Ishikawa (cell line): Measurements from ENCODE around the gene ADCY1.

Source experiments
- CEBPB ChIP-seq: IDR thresholded peaks from 2 replicates; pipeline ENCODE4 v1.6.1; 2012
- CREB1 ChIP-seq: IDR thresholded peaks from 2 replicates; pipeline ENCODE4 v1.6.1; 2012; ENCODE audit warnings: low read depth
- EGR1 ChIP-seq: IDR thresholded peaks from 2 replicates; pipeline ENCODE4 v1.6.1; 2012
- EP300 ChIP-seq: IDR thresholded peaks from 2 replicates; pipeline ENCODE4 v1.6.1; 2012; ENCODE audit warnings: borderline replicate concordance
- FOXM1 ChIP-seq: IDR thresholded peaks from 2 replicates; pipeline ENCODE4 v1.6.1; 2012; ENCODE audit warnings: low read depth, borderline replicate concordance
- NFIC ChIP-seq: IDR thresholded peaks from 2 replicates; pipeline ENCODE4 v1.6.1; 2012
- RAD21 ChIP-seq: IDR thresholded peaks from 2 replicates; pipeline ENCODE4 v1.6.1; 2012; ENCODE audit warnings: low read depth
- TAF1 ChIP-seq: IDR thresholded peaks from 2 replicates; pipeline ENCODE4 v1.6.1; 2012; ENCODE audit warnings: low read depth, mild to moderate bottlenecking
- TCF12 ChIP-seq: IDR thresholded peaks from 2 replicates; pipeline ENCODE4 v1.6.1; 2012; ENCODE audit warnings: low read depth
- TEAD4 ChIP-seq: IDR thresholded peaks from 2 replicates; pipeline ENCODE4 v1.6.1; 2012
- YY1 ChIP-seq: IDR thresholded peaks from 2 replicates; pipeline ENCODE4 v1.6.1; 2012; ENCODE audit warnings: low read depth
- ZBTB7A ChIP-seq: IDR thresholded peaks from 2 replicates; pipeline ENCODE4 v1.6.1; 2012; ENCODE audit warnings: low read depth
- TF ChIP-seq, protein P1 (sequence below): IDR thresholded peaks from 2 replicates; pipeline ENCODE4 v1.6.1; 2012
- TF ChIP-seq, protein P2 (sequence below): IDR thresholded peaks from 2 replicates; pipeline ENCODE4 v1.6.1; 2012; ENCODE audit warnings: low read depth, mild to moderate bottlenecking
- TF ChIP-seq, protein P3 (sequence below): IDR thresholded peaks from 2 replicates; pipeline ENCODE4 v1.6.1; 2012

The ADCY1 gene

DNA sequence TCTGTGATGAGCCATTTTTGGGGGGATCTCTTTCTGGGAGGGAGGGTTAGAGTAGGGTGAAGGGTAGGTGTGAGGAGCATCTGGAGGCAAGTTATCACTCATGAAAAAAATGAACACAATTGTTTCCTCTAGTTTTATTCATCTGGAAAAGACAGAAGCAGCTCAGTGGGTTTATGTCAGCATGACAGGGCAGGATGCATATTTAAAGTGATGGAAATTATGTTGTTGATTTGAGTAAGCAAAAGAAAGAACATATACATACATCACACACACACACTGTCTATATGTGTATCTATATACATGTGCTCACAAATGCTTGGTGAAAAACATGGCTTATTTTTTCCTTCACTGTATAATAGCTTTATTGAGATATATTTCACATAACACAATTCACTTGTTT is 114.2 kb downstream of the ADCY1 start:
- TF ChIP-seq CREB1: no peak
- TF ChIP-seq, protein P1, sequence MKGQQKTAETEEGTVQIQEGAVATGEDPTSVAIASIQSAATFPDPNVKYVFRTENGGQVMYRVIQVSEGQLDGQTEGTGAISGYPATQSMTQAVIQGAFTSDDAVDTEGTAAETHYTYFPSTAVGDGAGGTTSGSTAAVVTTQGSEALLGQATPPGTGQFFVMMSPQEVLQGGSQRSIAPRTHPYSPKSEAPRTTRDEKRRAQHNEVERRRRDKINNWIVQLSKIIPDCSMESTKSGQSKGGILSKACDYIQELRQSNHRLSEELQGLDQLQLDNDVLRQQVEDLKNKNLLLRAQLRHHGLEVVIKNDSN: no peak
- TF ChIP-seq RAD21: no peak
- TF ChIP-seq EP300: no peak
- TF ChIP-seq TEAD4: no peak
- TF ChIP-seq, protein P2, sequence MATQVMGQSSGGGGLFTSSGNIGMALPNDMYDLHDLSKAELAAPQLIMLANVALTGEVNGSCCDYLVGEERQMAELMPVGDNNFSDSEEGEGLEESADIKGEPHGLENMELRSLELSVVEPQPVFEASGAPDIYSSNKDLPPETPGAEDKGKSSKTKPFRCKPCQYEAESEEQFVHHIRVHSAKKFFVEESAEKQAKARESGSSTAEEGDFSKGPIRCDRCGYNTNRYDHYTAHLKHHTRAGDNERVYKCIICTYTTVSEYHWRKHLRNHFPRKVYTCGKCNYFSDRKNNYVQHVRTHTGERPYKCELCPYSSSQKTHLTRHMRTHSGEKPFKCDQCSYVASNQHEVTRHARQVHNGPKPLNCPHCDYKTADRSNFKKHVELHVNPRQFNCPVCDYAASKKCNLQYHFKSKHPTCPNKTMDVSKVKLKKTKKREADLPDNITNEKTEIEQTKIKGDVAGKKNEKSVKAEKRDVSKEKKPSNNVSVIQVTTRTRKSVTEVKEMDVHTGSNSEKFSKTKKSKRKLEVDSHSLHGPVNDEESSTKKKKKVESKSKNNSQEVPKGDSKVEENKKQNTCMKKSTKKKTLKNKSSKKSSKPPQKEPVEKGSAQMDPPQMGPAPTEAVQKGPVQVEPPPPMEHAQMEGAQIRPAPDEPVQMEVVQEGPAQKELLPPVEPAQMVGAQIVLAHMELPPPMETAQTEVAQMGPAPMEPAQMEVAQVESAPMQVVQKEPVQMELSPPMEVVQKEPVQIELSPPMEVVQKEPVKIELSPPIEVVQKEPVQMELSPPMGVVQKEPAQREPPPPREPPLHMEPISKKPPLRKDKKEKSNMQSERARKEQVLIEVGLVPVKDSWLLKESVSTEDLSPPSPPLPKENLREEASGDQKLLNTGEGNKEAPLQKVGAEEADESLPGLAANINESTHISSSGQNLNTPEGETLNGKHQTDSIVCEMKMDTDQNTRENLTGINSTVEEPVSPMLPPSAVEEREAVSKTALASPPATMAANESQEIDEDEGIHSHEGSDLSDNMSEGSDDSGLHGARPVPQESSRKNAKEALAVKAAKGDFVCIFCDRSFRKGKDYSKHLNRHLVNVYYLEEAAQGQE: no peak
- TF ChIP-seq, protein P3, sequence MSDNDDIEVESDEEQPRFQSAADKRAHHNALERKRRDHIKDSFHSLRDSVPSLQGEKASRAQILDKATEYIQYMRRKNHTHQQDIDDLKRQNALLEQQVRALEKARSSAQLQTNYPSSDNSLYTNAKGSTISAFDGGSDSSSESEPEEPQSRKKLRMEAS: no peak
- TF ChIP-seq ZBTB7A: no peak
- TF ChIP-seq NFIC: no peak

DNA sequence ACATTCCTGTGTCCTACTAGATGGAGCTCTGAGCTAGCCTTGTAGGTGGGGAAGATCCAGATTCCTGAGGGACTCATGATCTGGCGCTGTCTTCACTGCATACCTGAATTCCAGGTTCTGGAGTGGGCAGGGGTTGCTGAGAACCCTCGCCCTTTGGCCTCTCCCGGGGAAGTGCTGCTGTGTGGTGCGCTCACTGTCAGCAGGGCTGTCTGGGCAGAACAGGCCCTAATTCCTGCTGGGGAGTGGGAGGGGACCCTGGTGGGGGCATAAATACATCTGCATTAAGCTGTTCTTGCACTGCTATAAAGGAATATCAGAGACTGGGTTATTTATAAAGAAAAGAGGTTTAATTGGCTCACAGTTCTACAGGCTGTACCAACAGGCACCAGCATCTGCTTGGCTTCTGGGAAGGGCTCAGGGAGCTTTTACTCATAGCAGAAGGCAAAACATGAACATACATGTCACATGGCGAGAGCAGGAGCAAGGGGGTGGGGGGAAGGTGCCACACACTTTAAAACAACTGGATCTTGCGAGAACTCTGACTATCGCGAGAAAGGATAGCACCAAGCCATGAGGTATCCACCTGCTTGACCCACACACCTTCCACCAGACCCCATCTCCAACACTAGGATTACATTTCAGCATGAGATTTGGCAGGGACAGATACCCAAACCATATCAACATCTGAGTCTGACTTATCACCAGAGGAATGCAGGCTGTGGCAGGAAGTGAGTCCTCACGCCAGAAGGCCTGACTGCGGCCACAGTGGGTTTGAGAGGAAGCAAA is 115.0 kb downstream of the ADCY1 start:
- TF ChIP-seq, protein P2: no peak
- no peak for TF ChIP-seq CREB1
- no peak for TF ChIP-seq RAD21
- TF ChIP-seq, protein P3: no peak
- TF ChIP-seq TCF12: no peak
- no peak for TF ChIP-seq ZBTB7A

DNA sequence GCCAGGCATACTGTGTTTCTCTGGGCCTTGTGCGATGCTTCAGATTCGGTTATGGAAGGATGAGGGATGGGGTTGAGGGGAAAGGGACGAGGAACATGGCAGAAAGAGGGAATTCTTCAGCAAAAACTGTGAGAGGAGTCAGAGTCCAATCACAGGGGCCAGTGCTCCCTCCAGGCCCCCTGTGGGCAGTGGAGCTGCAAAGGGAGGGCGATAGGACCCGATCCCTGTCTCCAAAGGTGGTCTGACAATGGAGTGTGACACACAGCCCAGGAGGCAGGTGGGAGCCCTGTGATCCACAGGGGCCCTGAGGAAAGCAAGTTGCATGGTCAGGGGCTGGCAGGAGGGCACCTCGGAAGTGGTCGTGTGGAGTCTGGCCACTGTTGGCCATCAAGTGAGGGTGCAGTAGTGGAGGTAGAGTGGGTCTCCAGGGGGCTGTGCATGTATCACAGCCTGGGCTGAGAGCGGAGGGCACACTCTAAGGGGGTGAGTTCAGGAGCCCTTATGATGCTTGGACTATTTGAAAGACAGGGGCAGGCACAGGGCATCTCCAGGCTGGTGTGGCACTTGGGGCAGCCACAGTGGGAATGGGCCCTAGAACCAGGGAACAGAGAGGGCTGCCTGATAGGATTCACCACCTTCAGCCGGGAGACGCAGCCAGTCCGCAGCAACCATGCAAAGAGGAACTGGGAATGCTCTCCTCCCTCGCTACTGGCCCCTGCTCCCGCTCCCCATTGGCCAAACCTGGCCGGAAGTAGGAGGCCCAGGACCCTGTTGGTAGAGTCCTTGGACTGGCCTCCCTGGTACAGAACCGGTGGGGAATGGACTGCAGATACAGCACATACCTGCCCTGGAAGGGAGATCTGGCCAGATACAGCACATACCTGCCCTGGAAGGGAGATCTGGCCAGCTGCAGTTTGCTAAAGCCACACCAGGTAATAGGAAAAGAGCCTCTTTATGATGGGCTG is 115.9 kb downstream of the ADCY1 start:
- TF ChIP-seq EGR1: no peak
- no peak for TF ChIP-seq RAD21
- no peak for TF ChIP-seq ZBTB7A
- TF ChIP-seq EP300: no peak
- TF ChIP-seq, protein P1: no peak
- no peak for TF ChIP-seq TEAD4

DNA sequence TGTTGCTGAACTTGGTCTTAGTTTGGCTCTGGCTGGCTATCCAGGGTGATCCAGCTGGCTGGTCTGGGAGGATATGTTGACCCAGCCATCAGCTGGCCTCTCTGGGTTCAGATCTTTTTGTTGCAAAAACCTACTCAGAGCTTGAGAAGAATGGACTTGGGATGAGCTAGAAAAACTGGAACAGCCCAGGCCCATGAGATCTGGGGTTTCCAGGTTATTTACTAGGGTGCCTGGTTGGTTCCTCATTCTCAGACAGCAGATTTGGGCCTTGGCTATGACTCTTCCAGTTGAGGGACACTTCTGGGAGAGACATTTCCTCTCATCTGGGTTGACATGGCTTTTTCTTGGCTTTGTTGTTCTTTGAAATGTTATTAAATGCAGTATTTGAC is 116.6 kb downstream of the ADCY1 start:
- TF ChIP-seq, protein P1: no peak
- TF ChIP-seq YY1 (no peak), EP300 (no peak), CREB1 (no peak), ZBTB7A (no peak), EGR1 (no peak), FOXM1 (no peak), CEBPB (no peak), TAF1 (no peak), RAD21 (no peak), TCF12 (no peak), TEAD4 (no peak), NFIC (no peak)
- TF ChIP-seq, protein P3: no peak
- TF ChIP-seq, protein P2: no peak
